Sigmoid colon (tissue), 7 donors: Measurements from ENCODE around the gene ZNF687. TPM values are rescaled to one million over a fixed set of nuclear protein-coding genes. Genes with fewer than 3 reads are reported as not detected.

Source experiments
- DNase-seq: peaks from one replicate; pipeline ENCODE4 v3.0.0-alpha.2; 2019
- H3K27ac ChIP-seq, 4 donors: fragments of 200-600 bp; sonication (generic); one replicate each; pipeline ENCODE4 v1.5.1; 2016 to 2019; ENCODE audit warnings: mild to moderate bottlenecking in 1 of 4
- H3K27me3 ChIP-seq, 3 donors: fragments of 200-600 bp; sonication (generic); one replicate each; pipeline ENCODE4 v1.5.1; 2019; ENCODE audit warnings: mild to moderate bottlenecking in 1 of 3
- H3K36me3 ChIP-seq, 4 donors: fragments of 200-600 bp; sonication (generic); one replicate each; pipeline ENCODE4 v1.5.1; 2016 to 2019
- H3K4me1 ChIP-seq, 4 donors: fragments of 200-600 bp; sonication (generic); one replicate each; pipeline ENCODE4 v1.5.1; 2017 to 2019
- H3K4me3 ChIP-seq, 4 donors: fragments of 200-600 bp; sonication (generic); one replicate each; pipeline ENCODE4 v1.5.1; 2017 to 2019; ENCODE audit warnings: mild to moderate bottlenecking in 2 of 4, moderate library complexity in 1 of 4
- H3K9me3 ChIP-seq, 4 donors: fragments of 200-600 bp in 3 of 4; sonication (generic) in 3 of 4; one replicate each; pipeline versions ENCODE4 v1.5.1 to v1.6.1; 2013 to 2019
- CTCF ChIP-seq, 4 experiments: fragments of 450-650 bp in 3 of 4; fragments of 200-600 bp in 1 of 4; IDR thresholded peaks; one replicate each; pipeline ENCODE4 v1.5.1; 2016 to 2019; ENCODE audit warnings: antibody characterized with exemption in 4 of 4, mild to moderate bottlenecking in 3 of 4, moderate library complexity in 2 of 4
- EP300 ChIP-seq, 4 donors: sonication (generic); formaldehyde crosslinking; IDR thresholded peaks; one replicate each; pipeline ENCODE4 v1.6.1; 2017; ENCODE audit warnings: antibody characterized with exemption in 4 of 4
- POLR2A ChIP-seq, 2 donors: fragments of 450-650 bp; IDR thresholded peaks; one replicate each; pipeline ENCODE4 v1.6.1; 2016; ENCODE audit warnings: antibody characterized with exemption in 2 of 2, mild to moderate bottlenecking in 2 of 2, moderate library complexity in 2 of 2
- POLR2AphosphoS5 ChIP-seq, 4 donors: sonication (generic); formaldehyde crosslinking; IDR thresholded peaks; one replicate each; pipeline ENCODE4 v1.6.1; 2017; ENCODE audit warnings: antibody characterized with exemption in 4 of 4
- WGBS, 2 donors: extraction: QIAGEN DNeasy Blood & Tissue Kit; methylation state at CpG; one replicate each; pipeline ENCODE4 v1.1.7; 2013; 5-methylcytosine and 5-hydroxymethylcytosine counted together
- intact Hi-C: fragments of 100-400 bp; cut with DNase I; formaldehyde crosslinking; loops from one replicate; pipeline ENCODE4 v1.15.1; 2023
- polyA plus RNA-seq, 3 donors: library from polyadenylated mRNA; stranded (reverse); fragments of 200-250 nt; gene quantifications; one replicate each; pipeline ENCODE4 v1.2.3, GENCODE V29; 2013
- total RNA-seq, 4 donors: library from RNA; depleted of rRNA; stranded (reverse); fragments of >200 nt; gene quantifications; one replicate each; pipeline ENCODE4 v1.1.0, GENCODE V29; 2016
- donor health status: healthy with polysubstance abuse.
- donor health status: Bipolar disorder and iron deficiency.
- donor health status: healthy.

Gene ZNF687
- total and polyA plus RNA-seq, 7 donors = 6.6 to 24.2 (median 17.6) TPM

GRCh38 chr1:151242442-151242841 lies 39.7 kb upstream of the ZNF687 start:
- Histone ChIP-seq H3K9me3 (no peaks in the 10 kb centered on the region), H3K27ac (peak overlapping the region in 1 of 4 donors; percentile 39), H3K4me1 (peaks cover 0 to 7% (median 3%) of the 10 kb centered on the region in 4 donors), H3K27me3 (no peaks in the 10 kb centered on the region), H3K36me3 (peaks cover 40 to 100% (median 86%) of the 10 kb centered on the region in 4 donors), H3K4me3 (no peak overlapping the region)
- no peak for DNase-seq
- intact Hi-C loops = no loop called here
- no peak for TF ChIP-seq CTCF (IDR thresholded peaks at IDR 0.05)
- no peak for TF ChIP-seq POLR2AphosphoS5 (IDR thresholded peaks at IDR 0.05)
- no peak for TF ChIP-seq EP300 (IDR thresholded peaks at IDR 0.05)
- TF ChIP-seq POLR2A (IDR thresholded peaks at IDR 0.05) = no peak
- WGBS, 2 donors = 90 to 91% methylated on average over 2 of the region's 2 CpGs

GRCh38 chr1:151243683-151244216 lies 38.3 kb upstream of the ZNF687 start:
- no peak overlapping the region for H3K27ac ChIP-seq
- 82 to 90% methylated on average over 5 of the region's 5 CpGs for WGBS, 2 donors
- intact Hi-C loops = no loop called here
- DNase-seq = no peak
- H3K9me3 ChIP-seq = no peaks in the 10 kb centered on the region
- peaks cover 0 to 3% (median 0%) of the 10 kb centered on the region in 4 donors for H3K4me1 ChIP-seq
- peaks cover 34 to 100% (median 89%) of the 10 kb centered on the region in 4 donors for H3K36me3 ChIP-seq
- H3K27me3 ChIP-seq = no peaks in the 10 kb centered on the region
- no peak overlapping the region for H3K4me3 ChIP-seq
- TF ChIP-seq CTCF (IDR thresholded peaks at IDR 0.05) = no peak
- TF ChIP-seq POLR2A (IDR thresholded peaks at IDR 0.05) = no peak

- Histone ChIP-seq H3K4me3 (no peak overlapping the region), H3K4me1 (peaks cover 0 to 2% (median 0%) of the 10 kb centered on the region in 4 donors), H3K36me3 (peaks cover 20 to 86% (median 69%) of the 10 kb centered on the region in 4 donors), H3K27ac (no peak overlapping the region), H3K27me3 (no peaks in the 10 kb centered on the region), H3K9me3 (no peaks in the 10 kb centered on the region)
- intact Hi-C loops = no loop called here
- 89 to 93% methylated on average over 2 of the region's 2 CpGs for WGBS, 2 donors
- TF ChIP-seq EP300 (IDR thresholded peaks at IDR 0.05) (no peak), CTCF (IDR thresholded peaks at IDR 0.05) (no peak), POLR2AphosphoS5 (IDR thresholded peaks at IDR 0.05) (no peak), POLR2A (IDR thresholded peaks at IDR 0.05) (no peak)
- no peak for DNase-seq
These were observed 35.3 kb upstream of the ZNF687 start for GRCh38 chr1:151246786-151247185.

GRCh38 chr1:151251656-151252470 lies 30.2 kb upstream of the ZNF687 start:
- H3K9me3 ChIP-seq = no peaks in the 10 kb centered on the region
- intact Hi-C loops = no loop called here
- H3K4me1 ChIP-seq = peaks cover 0 to 20% (median 16%) of the 10 kb centered on the region in 4 donors
- H3K4me3 ChIP-seq = no peak overlapping the region
- TF ChIP-seq EP300 (IDR thresholded peaks at IDR 0.05) (no peak), POLR2A (IDR thresholded peaks at IDR 0.05) (no peak), CTCF (IDR thresholded peaks at IDR 0.05) (peak; percentile 49 to 84 (median 73)), POLR2AphosphoS5 (IDR thresholded peaks at IDR 0.05) (no peak)
- DNase-seq = peak; percentile 77
- peaks cover 5 to 36% (median 27%) of the 10 kb centered on the region in 4 donors for H3K36me3 ChIP-seq
- no peak overlapping the region for H3K27ac ChIP-seq
- no peaks in the 10 kb centered on the region for H3K27me3 ChIP-seq
- WGBS, 2 donors = 59 to 67% methylated on average over 16 of the region's 16 CpGs
